ENCODE results near the gene TMEM8B.

The TMEM8B gene

GRCh38 chr9:35829084-35829763, at the start of gene TMEM8B:
TMEM8B (plus strand) TSS chr9:35829228; CDS start chr9:35829448, 220 bp downstream.
- peak; percentile 82 for DNase-seq

- no peak for DNase-seq
Measured at GRCh38 chr9:35781066-35781465, 48.0 kb upstream of the TMEM8B start.

GRCh38 chr9:35783418-35783817, 45.6 kb upstream of the TMEM8B start:
- no peak for DNase-seq

GRCh38 chr9:35789541-35789940, 39.5 kb upstream of the TMEM8B start:
- no peak for DNase-seq

GRCh38 chr9:35790025-35790384, 39.0 kb upstream of the TMEM8B start:
- no peak for DNase-seq

GRCh38 chr9:35790385-35791296, 38.4 kb upstream of the TMEM8B start:
- DNase-seq = peak; percentile 51

GRCh38 chr9:35791297-35791921, 37.6 kb upstream of the TMEM8B start, which contains the start of gene NPR2:
NPR2 (plus strand) TSS chr9:35791591; CDS start chr9:35792409, 818 bp downstream.
- DNase-seq = no peak

- no peak for DNase-seq
Measured at GRCh38 chr9:35792024-35792813, 36.8 kb upstream of the TMEM8B start.

GRCh38 chr9:35792826-35793225, 36.2 kb upstream of the TMEM8B start:
- DNase-seq = no peak

- no peak for DNase-seq
Measured at GRCh38 chr9:35793461-35793860, 35.6 kb upstream of the TMEM8B start.

- DNase-seq = no peak
Measured at GRCh38 chr9:35795695-35796094, 33.3 kb upstream of the TMEM8B start.

- no peak for DNase-seq
Measured at GRCh38 chr9:35797311-35798109, 31.5 kb upstream of the TMEM8B start.

- DNase-seq = no peak
Measured at GRCh38 chr9:35798658-35799374, 30.2 kb upstream of the TMEM8B start.

- DNase-seq = no peak
Measured at GRCh38 chr9:35800530-35800929, 28.5 kb upstream of the TMEM8B start.

- DNase-seq = no peak
Measured at GRCh38 chr9:35801328-35802128, 27.5 kb upstream of the TMEM8B start.

GRCh38 chr9:35806101-35806500, 22.9 kb upstream of the TMEM8B start:
- no peak for DNase-seq

- DNase-seq = no peak
Measured at GRCh38 chr9:35808433-35808832, 20.6 kb upstream of the TMEM8B start.

- no peak for DNase-seq
Measured at GRCh38 chr9:35810122-35810521, 18.9 kb upstream of the TMEM8B start.

- DNase-seq = no peak
Measured at GRCh38 chr9:35811381-35812024, 17.5 kb upstream of the TMEM8B start.

Data from NCI-H2171 (cell line).